Measurements from ENCODE around the gene LRRC2. TPM values are rescaled to one million over a fixed set of nuclear protein-coding genes. Genes with fewer than 3 reads are reported as not detected.

Gene LRRC2
- total and polyA plus RNA-seq, 2 donors (not counting 3 experiments of a cell fraction or from before 2014, with no cell fraction given), result 0.14 to 0.73 TPM

- Histone ChIP-seq H3K36me3 (ENCODE audit: control insufficient read depth in 2 of 2, extremely low read depth in 1 of 2, insufficient read depth in 2 of 2, low read length in 2 of 2) (no peaks in the 10 kb centered on the region), H3K9me1 (replicated peaks; ENCODE audit: control insufficient read depth, extremely low read depth, insufficient read depth, low read length) (no peaks in the 10 kb centered on the region), H3K79me2 (ENCODE audit: control insufficient read depth, insufficient read depth, low read length) (no peaks in the 10 kb centered on the region), H4K20me1 (replicated peaks; ENCODE audit: control insufficient read depth, extremely low read depth, insufficient read depth, low read length) (no peaks in the 10 kb centered on the region), H3K4me1 (ENCODE audit: control insufficient read depth, extremely low read depth, insufficient read depth, low read length) (no peaks in the 10 kb centered on the region), H3K4me2 (ENCODE audit: insufficient read depth, low read length) (no peak overlapping the region), H2AFZ (ENCODE audit: low read depth, low read length) (no peak overlapping the region), H3K4me3 (replicated peaks in 1 of 3; ENCODE audit: insufficient read depth in 1 of 3, low read depth in 1 of 3, low read length in 3 of 3) (no peak overlapping the region), H3K27me3 (ENCODE audit: control insufficient read depth in 2 of 2, insufficient read depth in 2 of 2, low read length in 2 of 2) (peaks cover 0 to 5% of the 10 kb centered on the region in 2 experiments), H3K9me3 (replicated peaks; ENCODE audit: control insufficient read depth, insufficient read depth, low read length) (no peaks in the 10 kb centered on the region), H3K9ac (replicated peaks; ENCODE audit: extremely low read depth, insufficient read depth, low read length) (no peak overlapping the region), H3K27ac (ENCODE audit: insufficient read depth, low read depth, low read length) (no peak overlapping the region)
- ChIA-PET CTCF (interaction anchor here (1.1 to 1.2 kb wide), 2 partner anchors 118 to 126 kb away, joined by 4 read pairs; no protein-coding TSS in a partner anchor), POLR2A (no interaction called here)
- TF ChIP-seq CTCF (IDR thresholded peaks at IDR 0.05; ENCODE audit: extremely low read depth in 1 of 2, insufficient read depth in 1 of 2, low read depth in 1 of 2, low read length in 2 of 2) (no peak), MYC (IDR thresholded peaks at IDR 0.05; ENCODE audit: low read depth, low read length) (no peak), EZH2 (IDR thresholded peaks at IDR 0.05; ENCODE audit: borderline replicate concordance, low read depth, low read length, severe bottlenecking) (no peak), FOS (IDR thresholded peaks at IDR 0.05; ENCODE audit: borderline replicate concordance, insufficient read depth, low read length) (no peak), JUN (IDR thresholded peaks at IDR 0.05; ENCODE audit: borderline replicate concordance, insufficient read depth, insufficient read length, low read depth) (no peak), POLR2AphosphoS5 (IDR thresholded peaks at IDR 0.05; ENCODE audit: insufficient read depth, low read depth, low read length) (no peak)
- dilution Hi-C loops (cut with MboI; ENCODE audit: extremely low pct_ligation_motif_present, low sequenced_read_pairs), result no loop called here
- DNase-seq (ENCODE audit: low read depth, low spot score) (no peak), FAIRE-seq (no peak)
- intact Hi-C loops (cut with micrococcal nuclease), result no loop called here
- BruUV-seq (replicated peaks), result no TSS peak
Measured at GRCh38 chr3:46614431-46614830, 48.3 kb upstream of the LRRC2 start.
